ENCODE results near the gene BMP3. TPM values are rescaled to one million over a fixed set of nuclear protein-coding genes. Genes with fewer than 3 reads are reported as not detected.

BMP3 gene
- total and polyA plus RNA-seq, 4 donors = 0.47 TPM; not detected in 3

DNA sequence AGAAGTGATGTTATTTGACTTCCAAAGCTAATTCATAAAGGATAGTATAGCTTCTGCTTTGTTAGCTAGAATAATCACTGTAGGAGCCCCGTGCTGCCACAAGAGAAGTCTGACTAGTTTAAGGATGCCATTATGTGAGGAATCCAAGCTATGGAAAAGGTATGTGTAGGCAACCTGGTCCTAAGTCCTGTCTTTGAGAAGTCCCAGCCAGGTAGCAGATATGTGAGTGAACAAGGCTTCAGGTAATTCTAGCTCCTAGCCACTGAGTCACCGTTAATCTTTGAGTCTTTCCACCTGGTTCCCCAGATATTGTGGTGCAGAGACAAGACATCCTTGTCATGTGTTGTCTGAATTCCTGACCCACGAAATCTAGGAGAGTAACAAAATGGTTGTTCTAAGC, 55.5 kb downstream of the BMP3 start (continued):
- TF ChIP-seq, protein P1, sequence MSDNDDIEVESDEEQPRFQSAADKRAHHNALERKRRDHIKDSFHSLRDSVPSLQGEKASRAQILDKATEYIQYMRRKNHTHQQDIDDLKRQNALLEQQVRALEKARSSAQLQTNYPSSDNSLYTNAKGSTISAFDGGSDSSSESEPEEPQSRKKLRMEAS (IDR thresholded peaks at IDR 0.05) = no peak

DNA sequence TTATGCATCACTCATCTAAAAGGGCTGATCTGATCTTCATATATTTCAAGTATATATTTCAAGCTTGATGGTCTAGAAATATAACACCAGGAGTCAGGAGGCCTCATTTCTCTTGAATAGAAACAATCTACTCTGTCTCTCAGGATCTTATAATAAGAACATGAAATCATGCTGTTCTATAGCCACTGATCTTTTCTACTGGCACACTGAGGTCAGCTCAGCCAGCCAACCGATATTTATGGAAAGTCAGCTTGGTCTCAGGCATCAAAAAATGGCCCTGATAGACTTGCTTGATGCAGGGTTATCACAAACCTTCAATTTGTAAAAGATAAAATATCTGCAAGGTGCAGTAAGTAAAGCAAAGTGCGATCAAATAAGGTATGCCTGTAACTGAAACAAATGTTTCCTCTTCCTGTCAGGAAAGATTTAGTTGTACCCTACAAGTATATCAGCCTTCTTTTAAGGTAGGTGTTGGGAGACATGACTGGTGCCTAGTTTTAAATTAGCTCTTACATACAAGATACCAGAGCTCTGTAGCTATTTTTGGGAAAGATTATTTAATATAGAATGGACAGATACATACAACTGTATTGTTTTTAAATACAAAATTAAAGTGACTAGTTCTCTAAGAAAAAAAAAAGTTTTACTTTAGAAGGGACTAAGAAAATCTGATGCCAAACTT, 63.4 kb downstream of the BMP3 start:
- Histone ChIP-seq H3K4me3 (ENCODE audit: low read depth in 1 of 3, low read length in 3 of 3) (no peak overlapping the region), H3K36me3 (ENCODE audit: control insufficient read depth in 4 of 4, insufficient read depth in 3 of 4, low read depth in 1 of 4, low read length in 3 of 4) (no peaks in the 10 kb centered on the region), H3K4me1 (ENCODE audit: control insufficient read depth in 4 of 4, insufficient read depth in 4 of 4, low read length in 3 of 4) (no peaks in the 10 kb centered on the region), H3K9ac (ENCODE audit: low read depth in 1 of 2, low read length in 2 of 2) (no peak overlapping the region), H3K27me3 (ENCODE audit: control insufficient read depth in 4 of 4, insufficient read depth in 4 of 4, low read length in 3 of 4) (no peaks in the 10 kb centered on the region), H3K9me3 (ENCODE audit: control insufficient read depth in 4 of 4, low read length in 3 of 4) (no peaks in the 10 kb centered on the region), H3K27ac (ENCODE audit: low read depth in 1 of 2, low read length in 2 of 2) (no peak overlapping the region)
- 78% methylated on average over 2 of the region's 2 CpGs for WGBS
- TF ChIP-seq, protein P2, sequence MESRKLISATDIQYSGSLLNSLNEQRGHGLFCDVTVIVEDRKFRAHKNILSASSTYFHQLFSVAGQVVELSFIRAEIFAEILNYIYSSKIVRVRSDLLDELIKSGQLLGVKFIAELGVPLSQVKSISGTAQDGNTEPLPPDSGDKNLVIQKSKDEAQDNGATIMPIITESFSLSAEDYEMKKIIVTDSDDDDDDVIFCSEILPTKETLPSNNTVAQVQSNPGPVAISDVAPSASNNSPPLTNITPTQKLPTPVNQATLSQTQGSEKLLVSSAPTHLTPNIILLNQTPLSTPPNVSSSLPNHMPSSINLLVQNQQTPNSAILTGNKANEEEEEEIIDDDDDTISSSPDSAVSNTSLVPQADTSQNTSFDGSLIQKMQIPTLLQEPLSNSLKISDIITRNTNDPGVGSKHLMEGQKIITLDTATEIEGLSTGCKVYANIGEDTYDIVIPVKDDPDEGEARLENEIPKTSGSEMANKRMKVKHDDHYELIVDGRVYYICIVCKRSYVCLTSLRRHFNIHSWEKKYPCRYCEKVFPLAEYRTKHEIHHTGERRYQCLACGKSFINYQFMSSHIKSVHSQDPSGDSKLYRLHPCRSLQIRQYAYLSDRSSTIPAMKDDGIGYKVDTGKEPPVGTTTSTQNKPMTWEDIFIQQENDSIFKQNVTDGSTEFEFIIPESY (IDR thresholded peaks at IDR 0.05) = no peak
- TF ChIP-seq, protein P3, sequence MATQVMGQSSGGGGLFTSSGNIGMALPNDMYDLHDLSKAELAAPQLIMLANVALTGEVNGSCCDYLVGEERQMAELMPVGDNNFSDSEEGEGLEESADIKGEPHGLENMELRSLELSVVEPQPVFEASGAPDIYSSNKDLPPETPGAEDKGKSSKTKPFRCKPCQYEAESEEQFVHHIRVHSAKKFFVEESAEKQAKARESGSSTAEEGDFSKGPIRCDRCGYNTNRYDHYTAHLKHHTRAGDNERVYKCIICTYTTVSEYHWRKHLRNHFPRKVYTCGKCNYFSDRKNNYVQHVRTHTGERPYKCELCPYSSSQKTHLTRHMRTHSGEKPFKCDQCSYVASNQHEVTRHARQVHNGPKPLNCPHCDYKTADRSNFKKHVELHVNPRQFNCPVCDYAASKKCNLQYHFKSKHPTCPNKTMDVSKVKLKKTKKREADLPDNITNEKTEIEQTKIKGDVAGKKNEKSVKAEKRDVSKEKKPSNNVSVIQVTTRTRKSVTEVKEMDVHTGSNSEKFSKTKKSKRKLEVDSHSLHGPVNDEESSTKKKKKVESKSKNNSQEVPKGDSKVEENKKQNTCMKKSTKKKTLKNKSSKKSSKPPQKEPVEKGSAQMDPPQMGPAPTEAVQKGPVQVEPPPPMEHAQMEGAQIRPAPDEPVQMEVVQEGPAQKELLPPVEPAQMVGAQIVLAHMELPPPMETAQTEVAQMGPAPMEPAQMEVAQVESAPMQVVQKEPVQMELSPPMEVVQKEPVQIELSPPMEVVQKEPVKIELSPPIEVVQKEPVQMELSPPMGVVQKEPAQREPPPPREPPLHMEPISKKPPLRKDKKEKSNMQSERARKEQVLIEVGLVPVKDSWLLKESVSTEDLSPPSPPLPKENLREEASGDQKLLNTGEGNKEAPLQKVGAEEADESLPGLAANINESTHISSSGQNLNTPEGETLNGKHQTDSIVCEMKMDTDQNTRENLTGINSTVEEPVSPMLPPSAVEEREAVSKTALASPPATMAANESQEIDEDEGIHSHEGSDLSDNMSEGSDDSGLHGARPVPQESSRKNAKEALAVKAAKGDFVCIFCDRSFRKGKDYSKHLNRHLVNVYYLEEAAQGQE (IDR thresholded peaks at IDR 0.05) = no peak
- TF ChIP-seq RXRA (IDR thresholded peaks at IDR 0.05) = no peak
- TF ChIP-seq NR2F2 (IDR thresholded peaks at IDR 0.05) = no peak
- TF ChIP-seq, protein P4, sequence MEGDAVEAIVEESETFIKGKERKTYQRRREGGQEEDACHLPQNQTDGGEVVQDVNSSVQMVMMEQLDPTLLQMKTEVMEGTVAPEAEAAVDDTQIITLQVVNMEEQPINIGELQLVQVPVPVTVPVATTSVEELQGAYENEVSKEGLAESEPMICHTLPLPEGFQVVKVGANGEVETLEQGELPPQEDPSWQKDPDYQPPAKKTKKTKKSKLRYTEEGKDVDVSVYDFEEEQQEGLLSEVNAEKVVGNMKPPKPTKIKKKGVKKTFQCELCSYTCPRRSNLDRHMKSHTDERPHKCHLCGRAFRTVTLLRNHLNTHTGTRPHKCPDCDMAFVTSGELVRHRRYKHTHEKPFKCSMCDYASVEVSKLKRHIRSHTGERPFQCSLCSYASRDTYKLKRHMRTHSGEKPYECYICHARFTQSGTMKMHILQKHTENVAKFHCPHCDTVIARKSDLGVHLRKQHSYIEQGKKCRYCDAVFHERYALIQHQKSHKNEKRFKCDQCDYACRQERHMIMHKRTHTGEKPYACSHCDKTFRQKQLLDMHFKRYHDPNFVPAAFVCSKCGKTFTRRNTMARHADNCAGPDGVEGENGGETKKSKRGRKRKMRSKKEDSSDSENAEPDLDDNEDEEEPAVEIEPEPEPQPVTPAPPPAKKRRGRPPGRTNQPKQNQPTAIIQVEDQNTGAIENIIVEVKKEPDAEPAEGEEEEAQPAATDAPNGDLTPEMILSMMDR (IDR thresholded peaks at IDR 0.05; ENCODE audit: low read depth, low read length, missing input control) = no peak
- TF ChIP-seq, protein P5, sequence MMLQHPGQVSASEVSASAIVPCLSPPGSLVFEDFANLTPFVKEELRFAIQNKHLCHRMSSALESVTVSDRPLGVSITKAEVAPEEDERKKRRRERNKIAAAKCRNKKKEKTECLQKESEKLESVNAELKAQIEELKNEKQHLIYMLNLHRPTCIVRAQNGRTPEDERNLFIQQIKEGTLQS (IDR thresholded peaks at IDR 0.05) = no peak
- no peak for TF ChIP-seq FOXA2 (IDR thresholded peaks at IDR 0.05)
- no peak for TF ChIP-seq GABPA (IDR thresholded peaks at IDR 0.05 in 1 of 2, conservative IDR thresholded peaks at IDR 0.05 in 1 of 2)
- DNase-seq (ENCODE audit: low spot score) = no peak

DNA sequence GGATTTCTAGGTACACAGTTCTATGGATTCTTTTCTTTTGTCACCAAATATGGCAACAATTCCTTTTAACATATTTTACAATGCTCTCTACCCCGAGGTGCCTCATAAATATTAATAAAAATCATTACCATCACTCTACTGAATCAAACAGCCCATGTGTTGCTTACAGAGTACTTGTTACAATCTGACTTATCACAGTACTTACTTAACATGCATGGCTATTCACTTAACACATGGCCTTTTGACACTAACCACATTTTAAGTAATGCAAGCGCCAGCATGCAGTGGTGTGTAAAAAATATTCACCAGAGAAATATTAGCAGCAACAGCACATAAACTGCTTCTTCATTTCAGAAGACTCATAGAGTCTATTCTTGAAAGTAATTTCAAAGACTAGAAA, 64.9 kb downstream of the BMP3 start:
- 68% methylated on average over 2 of the region's 2 CpGs for WGBS
- Histone ChIP-seq H3K27me3 (ENCODE audit: control insufficient read depth in 4 of 4, insufficient read depth in 4 of 4, low read length in 3 of 4) (no peaks in the 10 kb centered on the region), H3K9ac (ENCODE audit: low read depth in 1 of 2, low read length in 2 of 2) (no peak overlapping the region), H3K4me1 (ENCODE audit: control insufficient read depth in 4 of 4, insufficient read depth in 4 of 4, low read length in 3 of 4) (no peaks in the 10 kb centered on the region), H3K9me3 (ENCODE audit: control insufficient read depth in 4 of 4, low read length in 3 of 4) (no peaks in the 10 kb centered on the region), H3K27ac (ENCODE audit: low read depth in 1 of 2, low read length in 2 of 2) (no peak overlapping the region), H3K4me3 (ENCODE audit: low read depth in 1 of 3, low read length in 3 of 3) (no peak overlapping the region), H3K36me3 (ENCODE audit: control insufficient read depth in 4 of 4, insufficient read depth in 3 of 4, low read depth in 1 of 4, low read length in 3 of 4) (no peaks in the 10 kb centered on the region)
- no peak for DNase-seq (ENCODE audit: low spot score)
- TF ChIP-seq, protein P5 (IDR thresholded peaks at IDR 0.05) = no peak
- no peak for TF ChIP-seq FOXA2 (IDR thresholded peaks at IDR 0.05)
- TF ChIP-seq RXRA (IDR thresholded peaks at IDR 0.05) = no peak
